ENCODE measurements around the gene CCAR1. TPM values are rescaled to one million over a fixed set of nuclear protein-coding genes. Genes with fewer than 3 reads are reported as not detected.
"Not testable (repeated sequence)": the region's sequence is repeated elsewhere in the genome, so short reads cannot be mapped to it uniquely, and the experiment has no call there.

The CCAR1 gene
- total RNA-seq, 8 experiments from 2014 or later = 37.1 to 93.8 (median 48.5) TPM

DNA sequence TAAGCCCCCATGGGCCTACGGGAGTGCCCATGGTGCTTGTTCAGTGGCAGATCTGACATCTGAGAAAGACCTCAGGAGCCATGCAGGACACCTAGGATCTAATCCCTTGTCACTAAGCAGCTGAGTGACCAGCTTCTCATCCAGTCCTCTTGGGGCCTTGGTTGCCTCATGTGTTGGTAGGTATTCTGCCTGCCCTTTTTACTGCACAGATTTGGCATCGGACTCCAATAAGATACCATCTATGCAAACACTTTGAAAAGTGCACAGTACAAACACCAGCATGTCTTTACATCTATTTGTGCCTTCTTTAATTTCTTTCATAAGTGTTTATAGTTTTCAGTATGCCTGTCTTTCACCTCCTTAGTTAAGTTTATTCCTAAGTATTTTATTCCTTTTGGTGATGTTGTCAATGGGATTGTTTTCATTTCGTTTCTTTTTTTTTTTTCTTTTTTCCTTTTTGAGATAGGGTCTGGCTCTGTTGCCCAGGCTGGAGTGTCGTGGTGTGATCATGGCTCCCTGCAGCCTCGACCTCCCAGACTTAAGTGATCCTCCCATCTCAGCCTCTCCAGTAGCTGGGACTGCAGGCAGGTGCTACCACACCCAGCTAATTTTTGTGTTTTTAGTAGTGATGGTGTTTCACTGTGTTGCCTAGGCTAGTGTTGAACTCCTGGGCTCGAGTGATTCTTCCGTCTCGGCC, 116.7 kb downstream of the CCAR1 start:
- in situ Hi-C loops (cut with MboI; ENCODE audit: low pct_unique_long_range_greater_than_20kb in 2 of 9, low sequenced_read_pairs in 9 of 9, unreplicated experiment in 9 of 9) = no loop called here
- H3K4me1 ChIP-seq (replicated peaks in 1 of 2) = no peaks in the 10 kb centered on the region
- H3K4me3 ChIP-seq = no peak overlapping the region
- ATAC-seq (replicated peaks in 6 of 8) = no peak
- WGBS, 10 experiments = 11 to 96% (median 82%) methylated on average over 1 to 8 of the region's 8 CpGs
- H3K27ac ChIP-seq = no peak overlapping the region

DNA sequence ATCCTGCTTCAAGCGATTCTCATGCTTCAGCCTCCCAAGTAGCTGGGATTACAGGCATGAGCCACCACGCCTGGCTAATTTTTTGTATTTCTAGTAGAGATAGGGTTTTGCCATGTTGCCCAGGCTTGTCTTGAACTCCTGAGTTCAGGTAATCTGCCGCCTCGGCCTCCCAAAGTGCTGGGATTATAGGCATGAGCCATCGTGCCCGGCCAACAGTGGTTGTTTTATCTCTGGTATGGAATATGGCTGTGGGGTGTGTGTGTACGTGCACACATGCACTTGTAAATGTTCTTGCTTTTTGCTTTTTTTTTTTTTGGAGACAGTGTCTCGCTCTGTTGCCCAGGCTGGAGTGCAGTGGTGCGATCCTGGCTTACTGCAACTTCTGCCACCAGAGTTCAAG, 119.6 kb downstream of the CCAR1 start:
- H3K4me3 ChIP-seq; ATAC-seq (replicated peaks in 6 of 8); in situ Hi-C loops (cut with MboI; ENCODE audit: low pct_unique_long_range_greater_than_20kb in 2 of 9, low sequenced_read_pairs in 9 of 9, unreplicated experiment in 9 of 9); H3K27ac ChIP-seq; H3K4me1 ChIP-seq (replicated peaks in 1 of 2): not testable (repeated sequence)
- WGBS, 10 experiments = 63 to 100% (median 78%) methylated on average over 1 to 9 of the region's 9 CpGs; no CpG with 5 or more reads in 5 of the 10 experiments

Other genes starting within 250 kb of the CCAR1 start
- 10 to 100 TPM in 3 of 8 experiments, 1 to 10 TPM in 4, under 1 TPM in 1; 0.66 to 17.3 (median 7.3) TPM for gene DNA2, start 249.3 kb upstream of the CCAR1 start, total RNA-seq
- 10 to 100 TPM in 6 of 8 experiments, 1 to 10 TPM in 2; 5.5 to 30.4 (median 19.4) TPM for gene SLC25A16, start 193.7 kb upstream of the CCAR1 start, total RNA-seq
- 10 to 100 TPM in 7 of 8 experiments, under 1 TPM in 1; 0.10 to 29.8 (median 23.4) TPM for gene TET1, start 160.9 kb upstream of the CCAR1 start, total RNA-seq
- gene STOX1, start 106.3 kb downstream of the CCAR1 start, total RNA-seq = 10 to 100 TPM in 1 of 8 experiments, 1 to 10 TPM in 6, under 1 TPM in 1; 0.36 to 25.6 (median 1.7) TPM
- 10 to 100 TPM; 38.5 to 65.7 (median 52.9) TPM for gene DDX50, start 180.1 kb downstream of the CCAR1 start, total RNA-seq
- gene DDX21, start 234.9 kb downstream of the CCAR1 start, total RNA-seq = 100 to 1,000 TPM in 3 of 8 experiments, 10 to 100 TPM in 5; 33.3 to 174 (median 58.0) TPM